Esophagus squamous epithelium (tissue), 5 donors: ENCODE measurements around the gene KANK4. TPM values are rescaled to one million over a fixed set of nuclear protein-coding genes. Genes with fewer than 3 reads are reported as not detected.

Source experiments
- DNase-seq: peaks from one replicate; lab custom pipeline; 2025; lab: John Stamatoyannopoulos, UW
- H3K27ac ChIP-seq, 4 donors: fragments of 200-600 bp; sonication (generic); one replicate each; pipeline ENCODE4 v1.5.1; 2016 to 2019; ENCODE audit warnings: mild to moderate bottlenecking in 1 of 4
- H3K27me3 ChIP-seq, 4 donors: fragments of 200-600 bp; sonication (generic); 1 replicate in 3 of 4; 2 replicates in 1 of 4; pipeline versions ENCODE4 v1.5.1 to v1.6.0; 2017 to 2021; ENCODE audit warnings: antibody characterized with exemption in 1 of 4
- H3K36me3 ChIP-seq, 3 donors: fragments of 200-600 bp; sonication (generic); one replicate each; pipeline ENCODE4 v1.5.1; 2016 to 2019
- H3K4me1 ChIP-seq, 3 donors: fragments of 200-600 bp; sonication (generic); one replicate each; pipeline ENCODE4 v1.5.1; 2017 to 2019
- H3K4me3 ChIP-seq, 4 donors: fragments of 200-600 bp; sonication (generic); 1 replicate in 3 of 4; 2 replicates in 1 of 4; pipeline ENCODE4 v1.5.1; 2016 to 2019; ENCODE audit warnings: mild to moderate bottlenecking in 2 of 4, moderate library complexity in 1 of 4
- H3K9me3 ChIP-seq, 3 donors: fragments of 200-600 bp; sonication (generic); one replicate each; pipeline ENCODE4 v1.5.1; 2016 to 2019
- POLR2A ChIP-seq, 4 donors: fragments of 450-650 bp; IDR thresholded peaks; one replicate each; pipeline ENCODE4 v1.6.1; 2017; ENCODE audit warnings: antibody characterized with exemption in 4 of 4, mild to moderate bottlenecking in 4 of 4, moderate library complexity in 3 of 4
- WGBS, 2 donors: methylation state at CpG; one replicate each; pipeline ENCODE4 v1.1.5; 2018; 5-methylcytosine and 5-hydroxymethylcytosine counted together
- intact Hi-C: fragments of 100-400 bp; cut with DNase I; formaldehyde crosslinking; loops from one replicate; pipeline ENCODE4 v1.15.0; 2022
- total RNA-seq, 4 donors: library from RNA; depleted of rRNA; stranded (reverse); fragments of >200 nt; gene quantifications; one replicate each; pipeline ENCODE4 v1.1.0, GENCODE V29; 2016
- TF ChIP-seq, protein P1 (sequence below), 6 experiments: fragments of 450-650 bp in 4 of 6; fragments of 200-600 bp in 2 of 6; sonication (generic) in 2 of 6; IDR thresholded peaks; one replicate each; pipeline ENCODE4 v1.5.1; 2016 to 2019; ENCODE audit warnings: antibody characterized with exemption in 6 of 6, mild to moderate bottlenecking in 4 of 6, moderate library complexity in 4 of 6
- donor health status: DM: yes; HTN: yes; CAD: no.

The KANK4 gene
- total RNA-seq, 4 donors from 2014 or later, result 0.19 TPM; not detected in 3

DNA sequence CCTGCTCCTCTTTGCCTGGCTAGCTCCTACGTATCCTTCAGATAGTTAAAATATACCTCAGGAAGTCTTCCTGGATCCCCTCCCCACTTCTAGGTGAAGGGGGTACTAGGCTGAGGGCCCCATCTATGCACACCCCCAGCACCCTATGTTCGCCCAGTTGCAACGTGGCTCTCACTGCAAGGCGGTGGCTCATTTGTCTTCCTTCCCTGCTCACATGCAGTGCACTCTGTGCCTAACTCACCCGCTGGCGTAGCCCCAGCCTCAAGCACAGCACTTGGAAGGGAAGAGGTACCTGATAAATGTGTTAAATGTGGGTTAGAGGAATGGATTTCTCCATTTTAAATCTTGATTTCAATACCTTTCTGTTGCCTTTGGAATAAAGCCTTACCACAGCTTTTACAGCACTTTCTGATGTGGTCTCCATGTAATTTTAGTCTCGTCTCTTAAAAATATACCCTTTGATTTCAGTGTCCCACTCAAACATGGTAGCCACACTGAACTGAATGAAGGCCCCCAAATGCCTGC, 85.2 kb downstream of the KANK4 start:
- H3K27ac ChIP-seq, result no peak overlapping the region
- 82 to 87% methylated on average over 7 of the region's 7 CpGs for WGBS, 2 donors
- intact Hi-C loops, result no loop called here
- no peaks in the 10 kb centered on the region for H3K36me3 ChIP-seq
- peaks cover 0 to 8% (median 0%) of the 10 kb centered on the region in 3 donors for H3K4me1 ChIP-seq
- TF ChIP-seq POLR2A (IDR thresholded peaks at IDR 0.05), result no peak
- TF ChIP-seq, protein P1, sequence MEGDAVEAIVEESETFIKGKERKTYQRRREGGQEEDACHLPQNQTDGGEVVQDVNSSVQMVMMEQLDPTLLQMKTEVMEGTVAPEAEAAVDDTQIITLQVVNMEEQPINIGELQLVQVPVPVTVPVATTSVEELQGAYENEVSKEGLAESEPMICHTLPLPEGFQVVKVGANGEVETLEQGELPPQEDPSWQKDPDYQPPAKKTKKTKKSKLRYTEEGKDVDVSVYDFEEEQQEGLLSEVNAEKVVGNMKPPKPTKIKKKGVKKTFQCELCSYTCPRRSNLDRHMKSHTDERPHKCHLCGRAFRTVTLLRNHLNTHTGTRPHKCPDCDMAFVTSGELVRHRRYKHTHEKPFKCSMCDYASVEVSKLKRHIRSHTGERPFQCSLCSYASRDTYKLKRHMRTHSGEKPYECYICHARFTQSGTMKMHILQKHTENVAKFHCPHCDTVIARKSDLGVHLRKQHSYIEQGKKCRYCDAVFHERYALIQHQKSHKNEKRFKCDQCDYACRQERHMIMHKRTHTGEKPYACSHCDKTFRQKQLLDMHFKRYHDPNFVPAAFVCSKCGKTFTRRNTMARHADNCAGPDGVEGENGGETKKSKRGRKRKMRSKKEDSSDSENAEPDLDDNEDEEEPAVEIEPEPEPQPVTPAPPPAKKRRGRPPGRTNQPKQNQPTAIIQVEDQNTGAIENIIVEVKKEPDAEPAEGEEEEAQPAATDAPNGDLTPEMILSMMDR (IDR thresholded peaks at IDR 0.05), result no peak
- H3K9me3 ChIP-seq, result no peaks in the 10 kb centered on the region
- H3K4me3 ChIP-seq, result no peak overlapping the region
- no peak for DNase-seq
- H3K27me3 ChIP-seq, result peaks cover 0 to 4% (median 0%) of the 10 kb centered on the region in 4 donors

DNA sequence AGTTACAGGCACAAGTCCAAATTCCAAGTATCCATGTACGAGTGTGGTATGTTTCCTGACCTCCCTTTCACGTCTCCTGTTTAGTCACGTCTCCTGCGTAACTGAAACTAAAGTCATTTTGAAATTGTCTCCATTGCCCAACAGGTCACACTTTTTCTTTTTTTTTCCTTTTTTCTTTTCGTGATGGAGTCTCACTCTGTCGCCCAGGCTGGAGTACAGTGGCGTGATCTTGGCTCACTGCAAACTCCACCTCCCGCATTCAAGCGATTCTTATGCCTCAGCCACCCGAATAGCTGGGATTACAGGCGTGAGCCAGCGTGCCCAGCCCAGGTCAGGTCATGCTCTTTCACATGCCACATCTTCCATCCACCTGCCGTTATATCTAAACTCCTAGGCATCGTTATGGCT, 86.4 kb downstream of the KANK4 start:
- H3K4me3 ChIP-seq, result no peak overlapping the region
- WGBS, 2 donors, result 34 to 40% methylated on average over 14 of the region's 14 CpGs
- H3K4me1 ChIP-seq, result peaks cover 0 to 8% (median 0%) of the 10 kb centered on the region in 3 donors
- intact Hi-C loops, result no loop called here
- no peaks in the 10 kb centered on the region for H3K9me3 ChIP-seq
- H3K36me3 ChIP-seq, result no peaks in the 10 kb centered on the region
- peaks cover 0 to 9% (median 0%) of the 10 kb centered on the region in 4 donors for H3K27me3 ChIP-seq
- no peak for DNase-seq
- no peak for TF ChIP-seq POLR2A (IDR thresholded peaks at IDR 0.05)
- TF ChIP-seq, protein P1 (IDR thresholded peaks at IDR 0.05), result no peak
- H3K27ac ChIP-seq, result no peak overlapping the region

DNA sequence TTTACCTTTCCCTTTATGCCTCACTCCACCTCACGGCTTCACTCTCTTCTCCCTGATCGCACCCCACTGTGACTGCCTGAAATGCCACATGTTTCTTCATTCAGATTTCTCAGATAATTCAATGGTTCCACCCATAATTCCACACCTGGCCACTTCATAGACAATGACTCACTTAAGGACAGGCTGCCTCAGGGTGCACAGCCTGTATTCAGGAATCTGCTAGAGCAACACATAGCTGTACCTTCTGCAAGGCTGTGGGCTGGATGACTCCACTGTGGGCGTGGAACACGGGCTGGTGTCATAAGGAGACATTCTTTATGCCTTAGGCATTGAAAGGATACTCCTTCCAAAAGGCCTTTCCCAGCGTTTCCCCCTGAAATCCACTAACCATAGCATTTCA, 88.5 kb downstream of the KANK4 start:
- Histone ChIP-seq H3K4me1 (peaks cover 0 to 8% (median 0%) of the 10 kb centered on the region in 3 donors), H3K27ac (no peak overlapping the region), H3K36me3 (no peaks in the 10 kb centered on the region), H3K4me3 (no peak overlapping the region), H3K27me3 (peaks cover 0 to 9% (median 0%) of the 10 kb centered on the region in 4 donors), H3K9me3 (no peaks in the 10 kb centered on the region)
- 34 to 52% methylated on average over 2 to 5 of the region's 5 CpGs for WGBS, 2 donors
- no peak for DNase-seq
- intact Hi-C loops, result no loop called here
- no peak for TF ChIP-seq POLR2A (IDR thresholded peaks at IDR 0.05)
- TF ChIP-seq, protein P1 (IDR thresholded peaks at IDR 0.05), result no peak

DNA sequence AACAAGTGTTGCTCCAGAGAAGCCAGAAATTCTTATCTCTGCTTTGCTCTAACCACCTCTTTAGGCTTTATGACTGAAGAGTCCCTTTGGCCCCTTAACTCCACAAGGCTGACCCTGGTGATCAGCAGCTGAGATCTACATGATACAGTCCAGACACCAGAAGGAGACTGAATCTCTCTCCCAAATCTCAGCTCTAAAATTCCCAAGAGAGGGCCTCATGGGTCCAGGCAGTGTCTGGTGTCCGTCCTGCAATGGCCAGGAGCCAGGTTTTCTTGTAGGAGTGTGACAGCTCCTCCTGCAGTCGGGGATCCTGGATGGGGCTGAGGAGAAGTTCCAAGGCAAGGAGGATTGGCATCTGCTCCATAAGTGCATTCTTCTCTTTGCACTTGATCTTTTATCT, 89.3 kb downstream of the KANK4 start:
- Histone ChIP-seq H3K27me3 (peaks cover 0 to 9% (median 0%) of the 10 kb centered on the region in 4 donors), H3K27ac (no peak overlapping the region), H3K36me3 (no peaks in the 10 kb centered on the region), H3K4me3 (no peak overlapping the region), H3K4me1 (peaks cover 0 to 8% (median 0%) of the 10 kb centered on the region in 3 donors), H3K9me3 (no peaks in the 10 kb centered on the region)
- TF ChIP-seq, protein P1 (IDR thresholded peaks at IDR 0.05), result no peak
- TF ChIP-seq POLR2A (IDR thresholded peaks at IDR 0.05), result no peak
- no peak for DNase-seq
- WGBS, 2 donors, result 53 to 73% methylated on average over 2 of the region's 2 CpGs
- intact Hi-C loops, result no loop called here

DNA sequence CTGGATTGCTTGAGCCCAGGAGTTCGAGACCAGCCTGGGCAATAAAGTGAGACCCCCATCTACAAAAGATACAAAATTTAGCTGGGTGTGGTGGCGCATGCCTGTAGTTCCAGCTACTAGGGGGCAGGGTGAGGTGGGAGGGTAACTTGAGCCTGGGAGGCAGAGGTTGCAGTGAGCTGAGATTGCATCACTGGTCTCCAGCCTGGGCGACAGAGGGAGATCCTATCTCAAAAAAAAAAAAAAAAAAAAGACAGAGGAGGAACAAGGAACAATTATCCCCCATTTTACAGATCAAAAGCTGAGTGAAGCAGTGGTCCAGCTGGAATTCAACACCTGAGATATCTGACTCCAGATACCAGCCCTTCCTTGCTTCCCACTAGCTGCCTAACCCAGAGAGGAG, 89.8 kb downstream of the KANK4 start:
- WGBS, 2 donors, result 71 to 89% methylated on average over 3 of the region's 3 CpGs
- no peak for DNase-seq
- peaks cover 0 to 8% (median 0%) of the 10 kb centered on the region in 3 donors for H3K4me1 ChIP-seq

More for the DNA sequence above, 89.8 kb downstream of the KANK4 start:
- TF ChIP-seq POLR2A (IDR thresholded peaks at IDR 0.05), result no peak
- TF ChIP-seq, protein P1 (IDR thresholded peaks at IDR 0.05), result no peak
- H3K4me3 ChIP-seq, result no peak overlapping the region
- peaks cover 0 to 9% (median 0%) of the 10 kb centered on the region in 4 donors for H3K27me3 ChIP-seq
- H3K9me3 ChIP-seq, result no peaks in the 10 kb centered on the region
- no peaks in the 10 kb centered on the region for H3K36me3 ChIP-seq
- intact Hi-C loops, result no loop called here
- H3K27ac ChIP-seq, result no peak overlapping the region
